Astrocyte (in vitro differentiated cells and primary cell): ENCODE results near the gene HECTD3. TPM values are rescaled to one million over a fixed set of nuclear protein-coding genes. Genes with fewer than 3 reads are reported as not detected.

Experiments used
- DNase-seq: peaks from one replicate; pipeline ENCODE4 v3.0.0-alpha.2; 2010; ENCODE audit warnings: low read depth
- FAIRE-seq: peaks from 2 replicates; lab custom pipeline; 2011; peaks lifted over from hg19 to GRCh38; lab: Jason Lieb, UNC
- H2AFZ ChIP-seq: 2 replicates; pipeline ENCODE4 v1.6.0; 2012; ENCODE audit warnings: low read depth, low read length, inconsistent platforms
- H3K27ac ChIP-seq: 2 replicates; pipeline ENCODE4 v1.5.1; 2011; ENCODE audit warnings: low read depth, low read length, inconsistent platforms
- H3K27me3 ChIP-seq: 2 replicates; pipeline ENCODE4 v1.6.0; 2011; ENCODE audit warnings: low read length, inconsistent platforms; ENCODE audit not compliant: insufficient read depth
- H3K36me3 ChIP-seq: 2 replicates; pipeline ENCODE4 v1.5.1; 2011; ENCODE audit warnings: low read length, inconsistent platforms; ENCODE audit not compliant: insufficient read depth
- H3K4me1 ChIP-seq: 2 replicates; pipeline ENCODE4 v1.5.1; 2011; ENCODE audit warnings: low read length, inconsistent platforms; ENCODE audit not compliant: insufficient read depth
- H3K4me2 ChIP-seq: 2 replicates; pipeline ENCODE4 v1.6.0; 2012; ENCODE audit warnings: low read length, inconsistent platforms
- H3K4me3 ChIP-seq: 2 replicates; pipeline ENCODE4 v1.5.1; 2011; ENCODE audit warnings: low read depth, mild to moderate bottlenecking, low read length, inconsistent platforms; ENCODE audit not compliant: insufficient read depth
- H3K79me2 ChIP-seq: 2 replicates; pipeline ENCODE4 v1.6.0; 2012; ENCODE audit warnings: mild to moderate bottlenecking, low read length, inconsistent platforms; ENCODE audit not compliant: insufficient read depth
- H3K9ac ChIP-seq: 2 replicates; pipeline ENCODE4 v1.6.0; 2012; ENCODE audit warnings: mild to moderate bottlenecking, low read length, inconsistent platforms
- H3K9me3 ChIP-seq: 2 replicates; pipeline ENCODE4 v1.5.1; 2012; ENCODE audit warnings: low read depth, mild to moderate bottlenecking, low read length, inconsistent platforms; ENCODE audit not compliant: insufficient read depth
- H4K20me1 ChIP-seq: 2 replicates; pipeline ENCODE4 v1.6.0; 2012; ENCODE audit warnings: low read length, inconsistent platforms; ENCODE audit not compliant: insufficient read depth
- H3K27ac Mint-ChIP-seq: one replicate; pipeline ENCODE4 v1.8.0; 2021; ENCODE audit warnings: mild to moderate bottlenecking, mixed read lengths; ENCODE audit not compliant: unreplicated experiment
- H3K27me3 Mint-ChIP-seq: one replicate; pipeline ENCODE4 v1.8.0; 2021; ENCODE audit warnings: low read depth, mixed read lengths; ENCODE audit not compliant: unreplicated experiment
- H3K36me3 Mint-ChIP-seq: one replicate; pipeline ENCODE4 v1.8.0; 2021; ENCODE audit warnings: low read depth, mixed read lengths; ENCODE audit not compliant: unreplicated experiment
- H3K4me1 Mint-ChIP-seq: one replicate; pipeline ENCODE4 v1.8.0; 2021; ENCODE audit warnings: low read depth, mixed read lengths; ENCODE audit not compliant: unreplicated experiment
- H3K4me3 Mint-ChIP-seq: one replicate; pipeline ENCODE4 v1.8.0; 2021; ENCODE audit warnings: mild to moderate bottlenecking, moderate library complexity, mixed read lengths; ENCODE audit not compliant: unreplicated experiment
- H3K9me3 Mint-ChIP-seq: one replicate; pipeline ENCODE4 v1.8.0; 2021; ENCODE audit warnings: mild to moderate bottlenecking, mixed read lengths; ENCODE audit not compliant: unreplicated experiment
- EZH2 ChIP-seq: IDR thresholded peaks from 2 replicates; pipeline ENCODE4 v1.6.1; 2012; ENCODE audit warnings: mild to moderate bottlenecking, low read length, inconsistent platforms; ENCODE audit not compliant: insufficient read depth
- total RNA-seq: library from RNA; stranded (reverse); gene quantifications from 2 replicates; pipeline ENCODE4 v1.2.1, GENCODE V29; 2021
- TF ChIP-seq, protein P1 (sequence below): IDR thresholded peaks from 2 replicates; pipeline ENCODE4 v1.5.1; 2011; ENCODE audit warnings: low read depth, mild to moderate bottlenecking, inconsistent platforms, low read length, moderate library complexity; ENCODE audit not compliant: insufficient read depth

The HECTD3 gene
- total RNA-seq, 1 donor from 2014 or later: 33.2 TPM

GRCh38 chr1:45057542-45057941, 46.4 kb upstream of the HECTD3 start:
- Mint-ChIP-seq H3K27me3 (peaks cover 1% of the 10 kb centered on the region), H3K36me3 (no peaks in the 10 kb centered on the region), H3K27ac (no peak overlapping the region), H3K4me3 (no peak overlapping the region), H3K4me1 (no peaks in the 10 kb centered on the region), H3K9me3 (no peaks in the 10 kb centered on the region)
- no peaks in the 10 kb centered on the region for H3K4me1 ChIP-seq
- no peak overlapping the region for H3K4me2 ChIP-seq
- no peak overlapping the region for H3K4me3 ChIP-seq
- TF ChIP-seq, protein P1, sequence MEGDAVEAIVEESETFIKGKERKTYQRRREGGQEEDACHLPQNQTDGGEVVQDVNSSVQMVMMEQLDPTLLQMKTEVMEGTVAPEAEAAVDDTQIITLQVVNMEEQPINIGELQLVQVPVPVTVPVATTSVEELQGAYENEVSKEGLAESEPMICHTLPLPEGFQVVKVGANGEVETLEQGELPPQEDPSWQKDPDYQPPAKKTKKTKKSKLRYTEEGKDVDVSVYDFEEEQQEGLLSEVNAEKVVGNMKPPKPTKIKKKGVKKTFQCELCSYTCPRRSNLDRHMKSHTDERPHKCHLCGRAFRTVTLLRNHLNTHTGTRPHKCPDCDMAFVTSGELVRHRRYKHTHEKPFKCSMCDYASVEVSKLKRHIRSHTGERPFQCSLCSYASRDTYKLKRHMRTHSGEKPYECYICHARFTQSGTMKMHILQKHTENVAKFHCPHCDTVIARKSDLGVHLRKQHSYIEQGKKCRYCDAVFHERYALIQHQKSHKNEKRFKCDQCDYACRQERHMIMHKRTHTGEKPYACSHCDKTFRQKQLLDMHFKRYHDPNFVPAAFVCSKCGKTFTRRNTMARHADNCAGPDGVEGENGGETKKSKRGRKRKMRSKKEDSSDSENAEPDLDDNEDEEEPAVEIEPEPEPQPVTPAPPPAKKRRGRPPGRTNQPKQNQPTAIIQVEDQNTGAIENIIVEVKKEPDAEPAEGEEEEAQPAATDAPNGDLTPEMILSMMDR: no peak
- no peak for TF ChIP-seq EZH2
- no peaks in the 10 kb centered on the region for H4K20me1 ChIP-seq
- FAIRE-seq (no peak), DNase-seq (no peak)
- no peaks in the 10 kb centered on the region for H3K27me3 ChIP-seq
- no peak overlapping the region for H2AFZ ChIP-seq
- H3K9me3 ChIP-seq: no peaks in the 10 kb centered on the region
- no peaks in the 10 kb centered on the region for H3K79me2 ChIP-seq
- no peaks in the 10 kb centered on the region for H3K36me3 ChIP-seq
- no peak overlapping the region for H3K9ac ChIP-seq
- H3K27ac ChIP-seq: no peak overlapping the region

DNA sequence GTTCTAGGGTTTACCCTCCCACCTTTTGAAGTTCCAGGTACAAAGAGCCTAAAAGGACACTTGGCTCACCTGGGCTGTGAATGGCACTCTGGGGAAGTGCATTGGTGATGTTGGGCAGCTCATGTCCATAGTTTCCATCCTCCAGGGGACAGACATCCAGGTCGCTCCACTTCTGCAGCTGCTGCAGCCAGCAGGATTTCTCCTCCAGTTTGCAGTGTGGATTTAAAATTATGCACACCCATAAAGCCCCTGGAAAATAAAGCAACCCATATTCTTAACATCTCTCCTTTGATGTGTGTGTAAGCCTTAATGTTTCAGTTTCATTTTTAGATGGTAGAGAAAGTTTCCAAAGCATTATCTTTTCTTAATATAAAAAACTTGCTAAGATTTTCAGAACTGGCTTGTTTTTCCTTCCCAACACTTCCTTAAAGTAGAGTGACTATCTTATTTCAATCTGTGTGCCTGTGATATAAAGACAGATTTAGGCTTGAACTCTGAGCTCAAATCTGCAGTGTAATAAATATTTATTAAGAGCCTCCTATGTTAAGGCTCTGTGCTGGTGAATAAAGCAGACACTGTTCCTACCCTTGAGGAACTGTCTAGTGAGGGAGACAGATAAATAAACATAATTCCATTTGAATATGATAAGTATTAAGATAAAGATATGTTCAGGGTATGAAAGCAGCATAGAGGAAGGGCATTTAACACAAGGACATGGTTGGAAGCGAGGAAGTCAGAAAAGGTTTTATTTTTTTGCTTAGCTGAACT, 40.1 kb upstream of the HECTD3 start:
- no peaks in the 10 kb centered on the region for H3K4me1 ChIP-seq
- H3K4me3 Mint-ChIP-seq: no peak overlapping the region
- no peaks in the 10 kb centered on the region for H3K4me1 Mint-ChIP-seq
- TF ChIP-seq EZH2: no peak
- TF ChIP-seq, protein P1: no peak
- DNase-seq (no peak), FAIRE-seq (no peak)
- no peaks in the 10 kb centered on the region for H3K27me3 ChIP-seq
- H3K36me3 ChIP-seq: no peaks in the 10 kb centered on the region
- no peaks in the 10 kb centered on the region for H3K36me3 Mint-ChIP-seq
- no peaks in the 10 kb centered on the region for H3K27me3 Mint-ChIP-seq
- no peaks in the 10 kb centered on the region for H3K9me3 Mint-ChIP-seq
- H3K79me2 ChIP-seq: no peaks in the 10 kb centered on the region
- H3K4me2 ChIP-seq: no peak overlapping the region
- no peaks in the 10 kb centered on the region for H3K9me3 ChIP-seq
- H3K4me3 ChIP-seq: no peak overlapping the region
- H4K20me1 ChIP-seq: no peaks in the 10 kb centered on the region
- H3K9ac ChIP-seq: no peak overlapping the region
- no peak overlapping the region for H3K27ac ChIP-seq
- no peak overlapping the region for H2AFZ ChIP-seq
- no peak overlapping the region for H3K27ac Mint-ChIP-seq

GRCh38 chr1:45047032-45047431, 35.9 kb upstream of the HECTD3 start:
- no peak for FAIRE-seq
- Histone ChIP-seq H3K4me1 (no peaks in the 10 kb centered on the region), H3K9ac (no peak overlapping the region), H3K27ac (no peak overlapping the region), H3K79me2 (no peaks in the 10 kb centered on the region), H4K20me1 (no peaks in the 10 kb centered on the region), H3K27me3 (no peaks in the 10 kb centered on the region), H3K9me3 (no peaks in the 10 kb centered on the region), H2AFZ (no peak overlapping the region), H3K36me3 (no peaks in the 10 kb centered on the region), H3K4me2 (no peak overlapping the region), H3K4me3 (no peak overlapping the region)
- Mint-ChIP-seq H3K27me3 (no peaks in the 10 kb centered on the region), H3K4me1 (no peaks in the 10 kb centered on the region), H3K36me3 (no peaks in the 10 kb centered on the region), H3K9me3 (no peaks in the 10 kb centered on the region), H3K27ac (no peak overlapping the region), H3K4me3 (no peak overlapping the region)
- TF ChIP-seq, protein P1: no peak
- TF ChIP-seq EZH2: no peak
- DNase-seq: no peak
